Measurements from ENCODE around the gene RND2. TPM values are rescaled to one million over a fixed set of nuclear protein-coding genes. Genes with fewer than 3 reads are reported as not detected.
A peak's percentile ranks its signal among the peaks of the same experiment; 100 is the strongest.

The RND2 gene
- total and polyA plus RNA-seq, 9 donors: 0.35 to 1.2 (median 0.81) TPM

GRCh38 chr17:43027091-43028032, 2.3 kb downstream of the RND2 start:
- H3K4me3 ChIP-seq (ENCODE audit: low read length): no peak overlapping the region
- no peak for DNase-seq
- H3K36me3 ChIP-seq (ENCODE audit: control insufficient read depth, insufficient read depth, low read length): no peaks in the 10 kb centered on the region
- H3K27ac ChIP-seq (ENCODE audit: low read length): no peak overlapping the region
- H3K4me1 ChIP-seq (ENCODE audit: control insufficient read depth, insufficient read depth, low read length): peaks cover 23% of the 10 kb centered on the region
- no CpG with 5 or more reads among the region's 9 CpGs for WGBS (ENCODE audit: insufficient coverage)
- no peaks in the 10 kb centered on the region for H3K9me3 ChIP-seq (replicated peaks; ENCODE audit: control insufficient read depth, low read depth, low read length)
- peaks cover 2% of the 10 kb centered on the region for H3K27me3 ChIP-seq (ENCODE audit: control insufficient read depth, insufficient read depth, low read length)

GRCh38 chr17:43028221-43028861, 3.3 kb downstream of the RND2 start:
- Histone ChIP-seq H3K36me3 (ENCODE audit: control insufficient read depth, insufficient read depth, low read length) (no peaks in the 10 kb centered on the region), H3K9me3 (replicated peaks; ENCODE audit: control insufficient read depth, low read depth, low read length) (no peaks in the 10 kb centered on the region), H3K27ac (ENCODE audit: low read length) (no peak overlapping the region), H3K4me1 (ENCODE audit: control insufficient read depth, insufficient read depth, low read length) (peaks cover 21% of the 10 kb centered on the region), H3K4me3 (ENCODE audit: low read length) (no peak overlapping the region), H3K27me3 (ENCODE audit: control insufficient read depth, insufficient read depth, low read length) (peaks cover 2% of the 10 kb centered on the region)
- peak; percentile 49 for DNase-seq
- WGBS (ENCODE audit: insufficient coverage): 67% methylated on average over 13 of the region's 17 CpGs

- Histone ChIP-seq H3K4me3 (ENCODE audit: low read length) (no peak overlapping the region), H3K27me3 (ENCODE audit: control insufficient read depth, insufficient read depth, low read length) (peaks cover 2% of the 10 kb centered on the region), H3K4me1 (ENCODE audit: control insufficient read depth, insufficient read depth, low read length) (peaks cover 13% of the 10 kb centered on the region), H3K9me3 (replicated peaks; ENCODE audit: control insufficient read depth, low read depth, low read length) (no peaks in the 10 kb centered on the region), H3K36me3 (ENCODE audit: control insufficient read depth, insufficient read depth, low read length) (no peaks in the 10 kb centered on the region), H3K27ac (ENCODE audit: low read length) (no peak overlapping the region)
- WGBS (ENCODE audit: insufficient coverage): 70% methylated on average over 4 of the region's 6 CpGs
- no peak for DNase-seq
Observed at GRCh38 chr17:43030137-43030767, 5.2 kb downstream of the RND2 start.

GRCh38 chr17:43031666-43032065, 6.6 kb downstream of the RND2 start:
- peaks cover 13% of the 10 kb centered on the region for H3K4me1 ChIP-seq (ENCODE audit: control insufficient read depth, insufficient read depth, low read length)
- WGBS (ENCODE audit: insufficient coverage): no CpG with 5 or more reads among the region's 3 CpGs
- H3K27ac ChIP-seq (ENCODE audit: low read length): no peak overlapping the region
- H3K4me3 ChIP-seq (ENCODE audit: low read length): no peak overlapping the region
- no peaks in the 10 kb centered on the region for H3K27me3 ChIP-seq (ENCODE audit: control insufficient read depth, insufficient read depth, low read length)
- no peaks in the 10 kb centered on the region for H3K36me3 ChIP-seq (ENCODE audit: control insufficient read depth, insufficient read depth, low read length)
- DNase-seq: no peak
- H3K9me3 ChIP-seq (replicated peaks; ENCODE audit: control insufficient read depth, low read depth, low read length): no peaks in the 10 kb centered on the region

- no peaks in the 10 kb centered on the region for H3K27me3 ChIP-seq (ENCODE audit: control insufficient read depth, insufficient read depth, low read length)
- H3K9me3 ChIP-seq (replicated peaks; ENCODE audit: control insufficient read depth, low read depth, low read length): no peaks in the 10 kb centered on the region
- no peak for DNase-seq
- no peak overlapping the region for H3K4me3 ChIP-seq (ENCODE audit: low read length)
- H3K36me3 ChIP-seq (ENCODE audit: control insufficient read depth, insufficient read depth, low read length): no peaks in the 10 kb centered on the region
- WGBS (ENCODE audit: insufficient coverage): 36% methylated on average over 3 of the region's 12 CpGs
- H3K4me1 ChIP-seq (ENCODE audit: control insufficient read depth, insufficient read depth, low read length): peaks cover 7% of the 10 kb centered on the region
- no peak overlapping the region for H3K27ac ChIP-seq (ENCODE audit: low read length)
Observed at GRCh38 chr17:43033948-43034881, 9.2 kb downstream of the RND2 start.

- Histone ChIP-seq H3K27ac (ENCODE audit: low read length) (no peak overlapping the region), H3K9me3 (replicated peaks; ENCODE audit: control insufficient read depth, low read depth, low read length) (no peaks in the 10 kb centered on the region), H3K27me3 (ENCODE audit: control insufficient read depth, insufficient read depth, low read length) (no peaks in the 10 kb centered on the region), H3K4me3 (ENCODE audit: low read length) (no peak overlapping the region), H3K4me1 (ENCODE audit: control insufficient read depth, insufficient read depth, low read length) (peaks cover 4% of the 10 kb centered on the region), H3K36me3 (ENCODE audit: control insufficient read depth, insufficient read depth, low read length) (no peaks in the 10 kb centered on the region)
- no peak for DNase-seq
- 44% methylated on average over 2 of the region's 3 CpGs for WGBS (ENCODE audit: insufficient coverage)
Observed at GRCh38 chr17:43034894-43035293, 9.9 kb downstream of the RND2 start.

- no peaks in the 10 kb centered on the region for H3K27me3 ChIP-seq (ENCODE audit: control insufficient read depth, insufficient read depth, low read length)
- peaks cover 4% of the 10 kb centered on the region for H3K36me3 ChIP-seq (ENCODE audit: control insufficient read depth, insufficient read depth, low read length)
- H3K9me3 ChIP-seq (replicated peaks; ENCODE audit: control insufficient read depth, low read depth, low read length): no peaks in the 10 kb centered on the region
- WGBS (ENCODE audit: insufficient coverage): no CpG with 5 or more reads among the region's 2 CpGs
- H3K4me3 ChIP-seq (ENCODE audit: low read length): no peak overlapping the region
- H3K27ac ChIP-seq (ENCODE audit: low read length): no peak overlapping the region
- H3K4me1 ChIP-seq (ENCODE audit: control insufficient read depth, insufficient read depth, low read length): no peaks in the 10 kb centered on the region
- DNase-seq: no peak
Observed at GRCh38 chr17:43039646-43040045, 14.6 kb downstream of the RND2 start.

- Histone ChIP-seq H3K4me1 (ENCODE audit: control insufficient read depth, insufficient read depth, low read length) (no peaks in the 10 kb centered on the region), H3K9me3 (replicated peaks; ENCODE audit: control insufficient read depth, low read depth, low read length) (no peaks in the 10 kb centered on the region), H3K4me3 (ENCODE audit: low read length) (no peak overlapping the region), H3K36me3 (ENCODE audit: control insufficient read depth, insufficient read depth, low read length) (peaks cover 8% of the 10 kb centered on the region), H3K27ac (ENCODE audit: low read length) (no peak overlapping the region), H3K27me3 (ENCODE audit: control insufficient read depth, insufficient read depth, low read length) (no peaks in the 10 kb centered on the region)
- no CpG with 5 or more reads among the region's 2 CpGs for WGBS (ENCODE audit: insufficient coverage)
- DNase-seq: no peak
Observed at GRCh38 chr17:43040655-43041054, 15.6 kb downstream of the RND2 start.

GRCh38 chr17:43042025-43042628, 17.1 kb downstream of the RND2 start:
- Histone ChIP-seq H3K4me1 (ENCODE audit: control insufficient read depth, insufficient read depth, low read length) (no peaks in the 10 kb centered on the region), H3K27me3 (ENCODE audit: control insufficient read depth, insufficient read depth, low read length) (no peaks in the 10 kb centered on the region), H3K36me3 (ENCODE audit: control insufficient read depth, insufficient read depth, low read length) (peaks cover 11% of the 10 kb centered on the region), H3K27ac (ENCODE audit: low read length) (no peak overlapping the region), H3K9me3 (replicated peaks; ENCODE audit: control insufficient read depth, low read depth, low read length) (no peaks in the 10 kb centered on the region), H3K4me3 (ENCODE audit: low read length) (no peak overlapping the region)
- 11% methylated on average over 1 of the region's 5 CpGs for WGBS (ENCODE audit: insufficient coverage)
- DNase-seq: no peak

Measured in muscle of leg (tissue), 11 donors.